Umbilical cord (tissue), 2 donors: Measurements from ENCODE around the gene UBE2D1. TPM values are rescaled to one million over a fixed set of nuclear protein-coding genes. Genes with fewer than 3 reads are reported as not detected.
"Not testable (repeated sequence)": the region's sequence is repeated elsewhere in the genome, so short reads cannot be mapped to it uniquely, and the experiment has no call there.

Source experiments
- DNase-seq: peaks from one replicate; pipeline ENCODE4 v3.0.0-alpha.2; 2015; ENCODE audit warnings: low spot score
- total RNA-seq: library from RNA; depleted of rRNA; stranded (reverse); fragments of >200 nt; gene quantifications from one replicate; pipeline ENCODE4 v1.2.3, GENCODE V29; 2014; ENCODE audit warnings: low replicate concordance; ENCODE audit not compliant: insufficient read depth

The UBE2D1 gene
- total RNA-seq, 1 donor from 2014 or later: 18.5 TPM

- DNase-seq: no peak
Measured at GRCh38 chr10:58382489-58382995, 47.7 kb downstream of the UBE2D1 start.

- DNase-seq: peak; percentile 14
Measured at GRCh38 chr10:58384095-58384494, 49.3 kb downstream of the UBE2D1 start.

GRCh38 chr10:58384544-58384998, 49.8 kb downstream of the UBE2D1 start:
- no peak for DNase-seq

GRCh38 chr10:58384999-58385783, 50.4 kb downstream of the UBE2D1 start, which contains the start of gene TFAM:
TFAM (plus strand) TSS chr10:58385410; CDS start chr10:58385548, 138 bp downstream.
- DNase-seq: peak; percentile 96

GRCh38 chr10:58385784-58386112, 50.9 kb downstream of the UBE2D1 start:
- peak; percentile 35 for DNase-seq

GRCh38 chr10:58389024-58389423, 54.2 kb downstream of the UBE2D1 start:
- no peak for DNase-seq

- no peak for DNase-seq
Measured at GRCh38 chr10:58393317-58393716, 58.5 kb downstream of the UBE2D1 start.

GRCh38 chr10:58394471-58394870, 59.7 kb downstream of the UBE2D1 start:
- no peak for DNase-seq

GRCh38 chr10:58396057-58396456, 61.3 kb downstream of the UBE2D1 start:
- DNase-seq: no peak

- no peak for DNase-seq
Measured at GRCh38 chr10:58397830-58398229, 63.0 kb downstream of the UBE2D1 start.

GRCh38 chr10:58399410-58399809, 64.6 kb downstream of the UBE2D1 start:
- DNase-seq: no peak

GRCh38 chr10:58400609-58401008, 65.8 kb downstream of the UBE2D1 start:
- DNase-seq: no peak

GRCh38 chr10:58404001-58404400, 69.2 kb downstream of the UBE2D1 start:
- DNase-seq: no peak

- no peak for DNase-seq
Measured at GRCh38 chr10:58409956-58410610, 75.3 kb downstream of the UBE2D1 start.

GRCh38 chr10:58412502-58412961, 77.7 kb downstream of the UBE2D1 start:
- DNase-seq: no peak

GRCh38 chr10:58414270-58415041, 79.7 kb downstream of the UBE2D1 start:
- DNase-seq: peak; percentile 68

GRCh38 chr10:58415757-58416156, 81.0 kb downstream of the UBE2D1 start:
- no peak for DNase-seq

- DNase-seq: not testable (repeated sequence)
Measured at GRCh38 chr10:58417902-58418301, 83.1 kb downstream of the UBE2D1 start.
